RWPE2 (cell line): ENCODE measurements around the gene CACNA2D3.
A peak's percentile ranks its signal among the peaks of the same experiment; 100 is the strongest.

Experiments used
- ATAC-seq: fragments of 200-7000 bp; cut with Tn5 transposase; 3 replicates; pipeline ENCODE4 v1.9.1; 2021; ENCODE audit warnings: low read depth
- DNase-seq: peaks from one replicate; pipeline ENCODE4 v3.0.0-alpha.2; 2020; ENCODE audit warnings: low spot score
- H3K27ac ChIP-seq: fragments of 450-650 bp; 2 replicates; pipeline ENCODE4 v1.5.1; 2017; ENCODE audit warnings: mild to moderate bottlenecking; ENCODE audit not compliant: poor library complexity, severe bottlenecking
- H3K27me3 ChIP-seq: fragments of 250-450 bp; sonication (Bioruptor Pico); 2 replicates; pipeline ENCODE4 v1.5.1; 2021; ENCODE audit warnings: mild to moderate bottlenecking, moderate library complexity; ENCODE audit not compliant: insufficient read depth, poor library complexity, severe bottlenecking
- H3K36me3 ChIP-seq: fragments of 250-450 bp; sonication (Bioruptor Pico); 2 replicates; pipeline ENCODE4 v1.5.1; 2020; ENCODE audit warnings: low read depth, mild to moderate bottlenecking, moderate library complexity
- H3K4me1 ChIP-seq: fragments of 250-450 bp; sonication (Bioruptor Pico); 2 replicates; pipeline ENCODE4 v1.5.1; 2021; ENCODE audit warnings: mild to moderate bottlenecking, moderate library complexity; ENCODE audit not compliant: insufficient read depth, poor library complexity, severe bottlenecking
- H3K4me3 ChIP-seq: fragments of 250-450 bp; sonication (Bioruptor Pico); 2 replicates; pipeline ENCODE4 v1.5.1; 2021; ENCODE audit warnings: mild to moderate bottlenecking, moderate library complexity; ENCODE audit not compliant: severe bottlenecking
- H3K9me3 ChIP-seq: fragments of 250-450 bp; sonication (Bioruptor Pico); 2 replicates; pipeline ENCODE4 v1.5.1; 2021; ENCODE audit warnings: mild to moderate bottlenecking, moderate library complexity; ENCODE audit not compliant: severe bottlenecking
- TF ChIP-seq, protein P1 (sequence below): fragments of 450-650 bp; IDR thresholded peaks from one replicate; pipeline ENCODE4 v1.5.1; 2017; ENCODE audit warnings: mild to moderate bottlenecking, moderate library complexity; ENCODE audit not compliant: poor library complexity, severe bottlenecking

The CACNA2D3 gene

GRCh38 chr3:54892168-54892567, 769.8 kb downstream of the CACNA2D3 start:
- peaks cover 30% of the 10 kb centered on the region for H3K4me1 ChIP-seq
- no peak overlapping the region for H3K4me3 ChIP-seq
- no peaks in the 10 kb centered on the region for H3K9me3 ChIP-seq
- TF ChIP-seq, protein P1, sequence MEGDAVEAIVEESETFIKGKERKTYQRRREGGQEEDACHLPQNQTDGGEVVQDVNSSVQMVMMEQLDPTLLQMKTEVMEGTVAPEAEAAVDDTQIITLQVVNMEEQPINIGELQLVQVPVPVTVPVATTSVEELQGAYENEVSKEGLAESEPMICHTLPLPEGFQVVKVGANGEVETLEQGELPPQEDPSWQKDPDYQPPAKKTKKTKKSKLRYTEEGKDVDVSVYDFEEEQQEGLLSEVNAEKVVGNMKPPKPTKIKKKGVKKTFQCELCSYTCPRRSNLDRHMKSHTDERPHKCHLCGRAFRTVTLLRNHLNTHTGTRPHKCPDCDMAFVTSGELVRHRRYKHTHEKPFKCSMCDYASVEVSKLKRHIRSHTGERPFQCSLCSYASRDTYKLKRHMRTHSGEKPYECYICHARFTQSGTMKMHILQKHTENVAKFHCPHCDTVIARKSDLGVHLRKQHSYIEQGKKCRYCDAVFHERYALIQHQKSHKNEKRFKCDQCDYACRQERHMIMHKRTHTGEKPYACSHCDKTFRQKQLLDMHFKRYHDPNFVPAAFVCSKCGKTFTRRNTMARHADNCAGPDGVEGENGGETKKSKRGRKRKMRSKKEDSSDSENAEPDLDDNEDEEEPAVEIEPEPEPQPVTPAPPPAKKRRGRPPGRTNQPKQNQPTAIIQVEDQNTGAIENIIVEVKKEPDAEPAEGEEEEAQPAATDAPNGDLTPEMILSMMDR: no peak
- ATAC-seq (no peak), DNase-seq (no peak)
- H3K27ac ChIP-seq: peak overlapping the region; percentile 79
- no peaks in the 10 kb centered on the region for H3K36me3 ChIP-seq
- H3K27me3 ChIP-seq: no peaks in the 10 kb centered on the region

- no peaks in the 10 kb centered on the region for H3K36me3 ChIP-seq
- no peak for ATAC-seq
- H3K4me1 ChIP-seq: peaks cover 20% of the 10 kb centered on the region
- TF ChIP-seq, protein P1: no peak
- no peaks in the 10 kb centered on the region for H3K9me3 ChIP-seq
- H3K27me3 ChIP-seq: no peaks in the 10 kb centered on the region
- no peak overlapping the region for H3K27ac ChIP-seq
- DNase-seq: no peak
- no peak overlapping the region for H3K4me3 ChIP-seq
Observed at GRCh38 chr3:54895613-54896012, 773.3 kb downstream of the CACNA2D3 start.

- ATAC-seq: no peak
- no peak for DNase-seq
- no peak overlapping the region for H3K4me3 ChIP-seq
- no peaks in the 10 kb centered on the region for H3K9me3 ChIP-seq
- peaks cover 6% of the 10 kb centered on the region for H3K4me1 ChIP-seq
- H3K36me3 ChIP-seq: no peaks in the 10 kb centered on the region
- no peak overlapping the region for H3K27ac ChIP-seq
- no peaks in the 10 kb centered on the region for H3K27me3 ChIP-seq
- TF ChIP-seq, protein P1: no peak
Observed at GRCh38 chr3:54897028-54897711, 774.8 kb downstream of the CACNA2D3 start.

GRCh38 chr3:54899273-54899672, 776.9 kb downstream of the CACNA2D3 start:
- TF ChIP-seq, protein P1: no peak
- Histone ChIP-seq H3K9me3 (no peaks in the 10 kb centered on the region), H3K4me1 (no peaks in the 10 kb centered on the region), H3K27me3 (no peaks in the 10 kb centered on the region), H3K36me3 (no peaks in the 10 kb centered on the region), H3K27ac (no peak overlapping the region), H3K4me3 (no peak overlapping the region)
- ATAC-seq: no peak
- no peak for DNase-seq

DNA sequence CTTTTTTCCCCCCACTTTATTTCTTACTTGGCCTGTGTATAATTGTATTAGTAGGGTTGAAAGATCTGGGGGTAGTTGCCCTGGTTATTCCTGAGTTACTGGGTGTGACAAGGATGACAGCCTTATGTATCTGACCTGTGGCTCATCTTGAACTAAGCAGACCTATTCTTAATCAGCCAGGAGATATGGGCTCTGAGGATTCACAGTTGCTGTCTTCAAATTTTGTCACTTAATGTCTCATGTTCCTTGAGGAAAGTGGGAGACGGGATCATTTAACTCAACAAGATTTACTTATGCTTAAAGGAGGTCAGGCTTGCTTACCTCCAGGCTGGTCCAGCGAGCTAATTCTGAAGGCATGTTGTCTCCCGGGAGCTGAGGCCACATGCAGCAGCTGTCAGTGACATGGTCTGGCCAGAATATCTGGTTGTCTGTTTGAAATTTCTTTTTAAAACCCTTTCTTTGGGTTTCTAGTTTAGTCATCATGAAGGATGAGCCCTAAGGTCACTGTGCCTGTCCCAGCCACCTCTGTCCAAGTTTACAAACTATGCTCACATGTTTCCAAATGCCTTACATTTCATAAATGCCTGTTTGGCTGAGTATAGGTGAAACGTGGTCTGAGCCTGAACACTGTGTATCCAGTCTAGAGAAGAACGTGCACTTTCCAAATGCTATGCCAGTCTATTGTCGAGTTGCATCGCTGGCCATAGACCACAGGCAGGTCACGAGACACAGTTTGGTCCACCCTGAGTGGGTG, 778.7 kb downstream of the CACNA2D3 start:
- TF ChIP-seq, protein P1: no peak
- no peaks in the 10 kb centered on the region for H3K36me3 ChIP-seq
- H3K27ac ChIP-seq: no peak overlapping the region
- no peaks in the 10 kb centered on the region for H3K27me3 ChIP-seq
- H3K9me3 ChIP-seq: no peaks in the 10 kb centered on the region
- no peak overlapping the region for H3K4me3 ChIP-seq
- no peak for DNase-seq
- H3K4me1 ChIP-seq: peaks cover 4% of the 10 kb centered on the region
- ATAC-seq: no peak
